GM12878 (cell line): Measurements from ENCODE around the gene BAZ2A. TPM values are rescaled to one million over a fixed set of nuclear protein-coding genes. Genes with fewer than 3 reads are reported as not detected.

Source experiments
- ATAC-seq: fragments of 200-7000 bp; cut with Tn5 transposase; 3 replicates; pipeline ENCODE4 v1.9.1; 2020; ENCODE audit warnings: mild to moderate bottlenecking, moderate library complexity
- BruUV-seq: library from RNA; stranded (reverse); fragments of 400-500 nt; replicated peaks from 2 replicates; lab custom pipeline; 2021; lab: Mats Ljungman, UMichigan
- CTCF ChIA-PET: fragments of 300-600 bp; sonication (Branson Sonifier 250); formaldehyde crosslinking; extraction: SDS; loops from one replicate; lab custom pipeline; 2021; ENCODE audit warnings: inconsistent platforms; lab: Yijun Ruan, JAX
- POLR2A ChIA-PET: fragments of 350-600 bp; formaldehyde crosslinking; extraction: SDS; loops from one replicate; lab custom pipeline; 2021; ENCODE audit warnings: inconsistent platforms; lab: Charles Lee
- RAD21 ChIA-PET: fragments of 300-600 bp; sonication (Branson Sonifier 250); formaldehyde crosslinking; loops from one replicate; lab custom pipeline; 2023; ENCODE audit warnings: antibody characterized with exemption; ENCODE audit not compliant: unreplicated experiment; lab: Charles Lee
- SMC1A ChIA-PET: fragments of 300-600 bp; sonication (Branson Sonifier 250); formaldehyde crosslinking; loops from one replicate; lab custom pipeline; 2023; ENCODE audit not compliant: unreplicated experiment, uncharacterized antibody; lab: Charles Lee
- DNase-seq: peaks from one replicate; pipeline ENCODE4 v3.0.0-alpha.2; 2011; ENCODE audit warnings: low read depth, low spot score
- FAIRE-seq: peaks from 3 replicates; lab custom pipeline; 2011; peaks lifted over from hg19 to GRCh38; lab: Jason Lieb, UNC
- H2AFZ ChIP-seq: 2 replicates; pipeline ENCODE4 v1.6.0; 2011; ENCODE audit warnings: low read depth, low read length, control low read depth; ENCODE audit not compliant: control insufficient read depth
- H3K27ac ChIP-seq: 2 replicates; pipeline ENCODE4 v1.5.1; 2011; ENCODE audit warnings: control low read depth; ENCODE audit not compliant: control insufficient read depth, insufficient read depth
- H3K27me3 ChIP-seq, 2 experiments: replicated peaks in 1 of 2; 2 replicates each; pipeline versions ENCODE4 v1.6.0 to v1.6.1; 2011; ENCODE audit warnings: low read length in 1 of 2; ENCODE audit not compliant: control insufficient read depth in 2 of 2, insufficient read depth in 2 of 2
- H3K36me3 ChIP-seq, 2 experiments: 2 replicates each; pipeline ENCODE4 v1.5.1; 2011; ENCODE audit warnings: low read length in 1 of 2; ENCODE audit not compliant: control insufficient read depth in 2 of 2, insufficient read depth in 2 of 2
- H3K4me1 ChIP-seq: 2 replicates; pipeline ENCODE4 v1.6.1; 2011; ENCODE audit warnings: mild to moderate bottlenecking, low read length, moderate library complexity, mixed read lengths; ENCODE audit not compliant: control insufficient read depth, insufficient read depth
- H3K4me2 ChIP-seq: 2 replicates; pipeline ENCODE4 v1.6.0; 2011; ENCODE audit warnings: control low read depth; ENCODE audit not compliant: control insufficient read depth, insufficient read depth
- H3K4me3 ChIP-seq: fragments of 200-600 bp; sonication (generic); 2 replicates; pipeline ENCODE4 v1.5.1; 2016
- H3K79me2 ChIP-seq: 2 replicates; pipeline ENCODE4 v1.6.0; 2011; ENCODE audit warnings: low read length; ENCODE audit not compliant: control insufficient read depth, insufficient read depth
- H3K9ac ChIP-seq: 2 replicates; pipeline ENCODE4 v1.8.0; 2011; ENCODE audit warnings: low read length, control low read depth, mixed read lengths; ENCODE audit not compliant: control insufficient read depth, insufficient read depth
- H3K9me3 ChIP-seq: replicated peaks from 3 replicates; pipeline ENCODE4 v1.5.1; 2011; ENCODE audit warnings: mild to moderate bottlenecking, low read length; ENCODE audit not compliant: control insufficient read depth, insufficient read depth
- H4K20me1 ChIP-seq: 2 replicates; pipeline ENCODE4 v1.6.0; 2011; ENCODE audit not compliant: control insufficient read depth, insufficient read depth
- CHD1 ChIP-seq: IDR thresholded peaks from 2 replicates; pipeline ENCODE4 v1.6.1; 2012; ENCODE audit warnings: low read depth, low read length, improper control_type of control experiment
- CUX1 ChIP-seq: IDR thresholded peaks from 2 replicates; pipeline ENCODE4 v1.6.1; 2012; ENCODE audit warnings: improper control_type of control experiment, low read depth, low read length; ENCODE audit not compliant: insufficient replicate concordance
- MEF2B ChIP-seq: fragments of 450-650 bp; IDR thresholded peaks from 2 replicates; pipeline ENCODE4 v1.6.1; 2018; ENCODE audit warnings: mild to moderate bottlenecking, moderate library complexity; ENCODE audit not compliant: partially characterized antibody, poor library complexity, severe bottlenecking
- PML ChIP-seq: IDR thresholded peaks from 2 replicates; pipeline ENCODE4 v1.6.1; 2012; ENCODE audit warnings: low read length, inconsistent platforms
- SMAD1 ChIP-seq: fragments of 450-650 bp; IDR thresholded peaks from 2 replicates; pipeline ENCODE4 v1.6.1; 2018; ENCODE audit warnings: mild to moderate bottlenecking, low read depth; ENCODE audit not compliant: partially characterized antibody
- ZBED1 ChIP-seq: IDR thresholded peaks from 2 replicates; pipeline ENCODE4 v1.6.1; 2016; ENCODE audit warnings: borderline replicate concordance
- ZNF622 ChIP-seq: fragments of 450-650 bp; IDR thresholded peaks from 2 replicates; pipeline ENCODE4 v1.6.1; 2017; ENCODE audit warnings: mild to moderate bottlenecking, inconsistent platforms
- WGBS: methylation state at CpG from one replicate; pipeline ENCODE4 v1.1.6; 2016; ENCODE audit warnings: low lambda C conversion rate; ENCODE audit not compliant: insufficient replicate concordance, insufficient coverage; ENCODE audit errors: missing lambda C conversion rate; 5-methylcytosine and 5-hydroxymethylcytosine counted together
- in situ Hi-C: fragments of 300-500 bp; cut with MboI; formaldehyde crosslinking; loops from 9 replicates; pipeline ENCODE4 v1.14.3; 2018; ENCODE audit warnings: mixed read lengths
- intact Hi-C: fragments of 100-400 bp; cut with micrococcal nuclease; formaldehyde crosslinking; loops from one replicate; pipeline ENCODE4 v1.14.2; 2022; ENCODE audit not compliant: unreplicated experiment
- polyA plus RNA-seq, 11 experiments: library from polyadenylated mRNA; depleted of rRNA in 4 of 11; unstranded in 6 of 11; stranded (reverse) in 5 of 11; fragments of >200 nt; fragmentation: Nextera tagmentation in 4 of 11; fragmentation: Illumina TruSeq in 1 of 11; extraction: Ambion mirVana in 4 of 11; extraction: Trizol in 1 of 11; gene quantifications; 1 replicate in 1 of 11; 2 replicates in 10 of 11; pipeline versions ENCODE4 v1.2.1 to v1.2.3, GENCODE V29; 2011 to 2016; ENCODE audit warnings: inconsistent platforms in 2 of 11, missing spikeins in 2 of 11, low read depth in 1 of 11
- total RNA-seq, 4 experiments: library from RNA; depleted of rRNA in 3 of 4; stranded (reverse); fragments of >200 nt in 3 of 4; fragmentation: Illumina TruSeq in 1 of 4; extraction: Trizol in 1 of 4; gene quantifications; 2 replicates each; pipeline versions ENCODE4 v1.2.1 to v1.2.3, GENCODE V29; 2013 to 2021

BAZ2A gene
- total and polyA plus RNA-seq, 10 of the 15 experiments (the other 5 are each of a cell fraction or from before 2014, with no cell fraction given): 4.8 to 90.2 (median 29.9) TPM

GRCh38 chr12:56632701-56633467 is 2.8 kb upstream of the BAZ2A start:
- no peak for FAIRE-seq
- ChIA-PET RAD21 (interaction anchor here (1.3 to 10.0 kb wide), 5 partner anchors 10 to 504 kb away, joined by 3 to 176 read pairs (median 6); partner anchors contain the start of genes ESYT1, NACA and PTGES3), POLR2A (interaction anchor here (0.6 to 6.9 kb wide), 6 partner anchors 8 to 53 kb away, joined by 3 to 155 read pairs (median 46); partner anchors contain the start of genes ATP5F1B and PTGES3), CTCF (interaction anchor here (0.6 to 6.1 kb wide), 10 partner anchors 8 to 443 kb away, joined by 3 to 73 read pairs (median 4); no protein-coding TSS in a partner anchor), SMC1A (interaction anchor here (1.1 to 6.1 kb wide), 6 partner anchors 10 to 411 kb away, joined by 3 to 68 read pairs (median 4); partner anchors contain the start of genes ATP5F1B, PTGES3 and RNF41)
- in situ Hi-C loops: loop anchor here (10.0 kb wide), 1 partner anchor 452 kb away; the partner anchor contains the start of gene NAB2
- no TSS peak for BruUV-seq
- TF ChIP-seq CHD1 (no peak), ZNF622 (no peak), CUX1 (no peak), SMAD1 (no peak), ZBED1 (no peak), PML (no peak), MEF2B (peak; percentile 72)
- intact Hi-C loops: no loop called here
- H3K79me2 ChIP-seq: peaks cover 78% of the 10 kb centered on the region
- 25% methylated on average over 4 of the region's 4 CpGs for WGBS
- no peaks in the 10 kb centered on the region for H3K27me3 ChIP-seq
- H4K20me1 ChIP-seq: no peaks in the 10 kb centered on the region
- H3K4me3 ChIP-seq: peak overlapping the region; percentile 91
- DNase-seq: no peak
- H3K4me1 ChIP-seq: peaks cover 34% of the 10 kb centered on the region
- no peaks in the 10 kb centered on the region for H3K9me3 ChIP-seq
- H3K27ac ChIP-seq: peak overlapping the region; percentile 87
- H3K4me2 ChIP-seq: peak overlapping the region; percentile 95
- H3K36me3 ChIP-seq: no peaks in the 10 kb centered on the region
- peak overlapping the region; percentile 70; the same call in 1 of the 2 replicates for H3K9ac ChIP-seq
- no peak for ATAC-seq
- H2AFZ ChIP-seq: no peak overlapping the region
